Panc1 (cell line): Measurements from ENCODE around the gene TWNK. TPM values are rescaled to one million over a fixed set of nuclear protein-coding genes. Genes with fewer than 3 reads are reported as not detected.

Experiments used
- ATAC-seq: fragments of 200-7000 bp; cut with Tn5 transposase; 2 replicates; pipeline ENCODE4 v1.9.1; 2020; ENCODE audit warnings: mild to moderate bottlenecking, moderate library complexity
- BruUV-seq: library from RNA; stranded (reverse); fragments of 400-500 nt; replicated peaks from 2 replicates; lab custom pipeline; 2021; lab: Mats Ljungman, UMichigan
- CTCF ChIA-PET: fragments of 300-600 bp; sonication (Branson Sonifier 250); formaldehyde crosslinking; loops from one replicate; lab custom pipeline; 2022; ENCODE audit warnings: antibody characterized with exemption; lab: Charles Lee
- POLR2A ChIA-PET: fragments of 300-600 bp; sonication (Branson Sonifier 250); formaldehyde crosslinking; loops from one replicate; lab custom pipeline; 2022; ENCODE audit warnings: antibody characterized with exemption; lab: Charles Lee
- DNase-seq: peaks from one replicate; pipeline ENCODE4 v3.0.0-alpha.2; 2010; ENCODE audit warnings: low read depth, low spot score
- H3K27ac ChIP-seq: 2 replicates; pipeline ENCODE4 v1.5.1; 2011; ENCODE audit warnings: mild to moderate bottlenecking, low read length, inconsistent platforms
- H3K27me3 ChIP-seq: fragments of 200-500 bp; sonication (Bioruptor generic); 2 replicates; pipeline ENCODE4 v1.6.0; 2014; ENCODE audit warnings: low read length, inconsistent platforms; ENCODE audit not compliant: control insufficient read depth, insufficient read depth
- H3K36me3 ChIP-seq: fragments of 200-500 bp; sonication (Bioruptor generic); 2 replicates; pipeline ENCODE4 v1.5.1; 2014; ENCODE audit warnings: inconsistent platforms, mild to moderate bottlenecking, low read length, moderate library complexity; ENCODE audit not compliant: control insufficient read depth, insufficient read depth
- H3K4me1 ChIP-seq: 2 replicates; pipeline ENCODE4 v1.5.1; 2011; ENCODE audit warnings: inconsistent platforms, mild to moderate bottlenecking, low read length, moderate library complexity; ENCODE audit not compliant: control insufficient read depth, insufficient read depth
- H3K4me3 ChIP-seq, 2 experiments: 2 replicates each; pipeline ENCODE4 v1.5.1; 2011 to 2012; ENCODE audit warnings: low read depth in 2 of 2, low read length in 2 of 2, mild to moderate bottlenecking in 2 of 2, inconsistent platforms in 1 of 2, moderate library complexity in 1 of 2
- H3K9me3 ChIP-seq: fragments of 200-500 bp; sonication (Bioruptor generic); 2 replicates; pipeline ENCODE4 v1.5.1; 2014; ENCODE audit warnings: low read depth, mild to moderate bottlenecking, inconsistent platforms, low read length, moderate library complexity; ENCODE audit not compliant: control insufficient read depth, insufficient read depth
- CTCF ChIP-seq: fragments of 450-650 bp; IDR thresholded peaks from 2 replicates; pipeline ENCODE4 v1.5.1; 2017; ENCODE audit warnings: mild to moderate bottlenecking
- POLR2AphosphoS5 ChIP-seq: IDR thresholded peaks from 2 replicates; pipeline ENCODE4 v1.6.1; 2012; ENCODE audit warnings: mild to moderate bottlenecking, low read depth, low read length, moderate library complexity
- REST ChIP-seq, 2 experiments: IDR thresholded peaks; 2 replicates each; pipeline ENCODE4 v1.6.1; 2011 to 2012; ENCODE audit warnings: low read depth in 2 of 2, control low read depth in 1 of 2, low read length in 1 of 2, mild to moderate bottlenecking in 1 of 2, moderate library complexity in 1 of 2; ENCODE audit not compliant: insufficient read depth in 1 of 2
- SIN3A ChIP-seq: IDR thresholded peaks from 2 replicates; pipeline ENCODE4 v1.6.1; 2012; ENCODE audit warnings: low read depth, mild to moderate bottlenecking, low read length, moderate library complexity, borderline replicate concordance; ENCODE audit not compliant: insufficient read depth
- TCF7L2 ChIP-seq: IDR thresholded peaks from 2 replicates; pipeline ENCODE4 v1.6.1; 2011; ENCODE audit warnings: mild to moderate bottlenecking, low read depth, low read length, inconsistent platforms
- in situ Hi-C: cut with HindIII; loops from 2 replicates; pipeline ENCODE4 v1.10.0; 2016; ENCODE audit warnings: low sequenced_read_pairs, low pct_unique_long_range_greater_than_20kb
- intact Hi-C: fragments of 100-400 bp; cut with micrococcal nuclease; formaldehyde crosslinking; loops from one replicate; pipeline ENCODE4 v1.10.0; 2022; ENCODE audit not compliant: unreplicated experiment
- total RNA-seq: library from RNA; stranded (reverse); gene quantifications from one replicate; pipeline ENCODE4 v1.2.1, GENCODE V29; 2021; ENCODE audit not compliant: unreplicated experiment

Gene TWNK
- total RNA-seq, 1 experiment from 2014 or later: 30.5 TPM

GRCh38 chr10:100981178-100981772 is 6.1 kb upstream of the TWNK start:
- intact Hi-C loops: no loop called here

More at GRCh38 chr10:100981178-100981772, 6.1 kb upstream of the TWNK start:
- no peak for ATAC-seq
- H3K4me1 ChIP-seq: peaks cover 6% of the 10 kb centered on the region
- in situ Hi-C loops: no loop called here
- no peak overlapping the region for H3K27ac ChIP-seq
- no TSS peak for BruUV-seq
- no peaks in the 10 kb centered on the region for H3K27me3 ChIP-seq
- no peak for DNase-seq
- no peaks in the 10 kb centered on the region for H3K9me3 ChIP-seq
- no peaks in the 10 kb centered on the region for H3K36me3 ChIP-seq
- ChIA-PET CTCF (no interaction called here), POLR2A (interaction anchor here (0.7 kb wide), 1 partner anchor 16 kb away, joined by 3 read pairs; no protein-coding TSS in a partner anchor)
- TF ChIP-seq CTCF (no peak), SIN3A (no peak), REST (IDR thresholded peaks at IDR 0.05; ENCODE audit: insufficient read depth in 1 of 2, low read depth in 2 of 2, low read length in 1 of 2) (no peak), TCF7L2 (no peak), POLR2AphosphoS5 (no peak)
- no peak overlapping the region for H3K4me3 ChIP-seq
